ENCODE results near the gene PPCDC. TPM values are rescaled to one million over a fixed set of nuclear protein-coding genes. Genes with fewer than 3 reads are reported as not detected.

The PPCDC gene
- total and polyA plus RNA-seq, 2 donors (not counting 1 experiment from before 2014, with no cell fraction given): 6.3 to 8.0 TPM

DNA sequence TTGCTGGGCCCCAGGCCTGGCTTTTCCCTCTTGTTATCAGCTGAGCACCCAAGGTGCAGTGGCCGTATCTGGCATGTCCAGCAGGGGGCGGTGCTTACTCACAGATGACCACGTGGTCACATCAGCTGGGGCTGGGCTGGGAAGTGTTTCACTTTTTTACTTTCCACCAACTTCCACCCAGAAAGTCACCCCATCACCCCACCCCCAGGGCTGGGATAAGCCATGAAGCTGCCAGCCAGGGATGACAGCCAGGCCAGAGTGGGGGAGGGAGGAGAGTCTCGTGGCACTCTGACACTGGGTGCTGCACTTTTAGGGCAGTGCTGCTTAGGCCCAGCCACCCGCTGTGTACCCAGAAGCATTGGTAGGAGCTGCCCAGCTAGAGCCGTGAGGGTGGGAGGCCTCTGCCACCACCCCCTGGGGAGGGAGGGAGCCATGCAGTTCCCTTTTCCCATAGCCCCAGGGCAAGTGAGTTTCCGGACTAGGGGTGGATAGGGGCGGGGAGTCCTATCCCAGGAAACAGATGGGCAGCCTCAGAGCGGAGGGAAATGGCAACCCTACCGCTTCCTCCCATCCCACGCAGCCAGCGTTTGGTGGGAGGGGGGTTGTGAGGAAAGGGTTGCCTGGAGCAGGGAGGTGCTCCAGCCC lies 6.1 kb downstream of the PPCDC start:
- Histone ChIP-seq H3K4me1 (ENCODE audit: control insufficient read depth, extremely low read depth, insufficient read depth, low read length) (peaks cover 11% of the 10 kb centered on the region), H4K20me1 (ENCODE audit: control insufficient read depth, extremely low read depth, insufficient read depth, low read length) (no peaks in the 10 kb centered on the region), H3K27me3 (ENCODE audit: control insufficient read depth, insufficient read depth, low read length) (no peaks in the 10 kb centered on the region), H3K36me3 (ENCODE audit: control insufficient read depth, insufficient read depth, low read length) (peaks cover 3% of the 10 kb centered on the region), H3K9me3 (ENCODE audit: control insufficient read depth, insufficient read depth, low read depth, low read length) (no peaks in the 10 kb centered on the region), H2AFZ (ENCODE audit: low read length) (peak overlapping the region; percentile 60), H3K4me2 (ENCODE audit: extremely low read depth, insufficient read depth, low read length) (peak overlapping the region; percentile 77), H3K9ac (ENCODE audit: insufficient read depth, low read length) (peak overlapping the region; percentile 26), H3K79me2 (ENCODE audit: control insufficient read depth, insufficient read depth, low read length) (peaks cover 1% of the 10 kb centered on the region), H3K4me3 (replicated peaks in 1 of 4; ENCODE audit: control extremely low read depth in 1 of 4, insufficient read depth in 1 of 4, low read depth in 3 of 4, low read length in 4 of 4) (peak overlapping the region in 1 of 4 experiments; percentile 30), H3K27ac (ENCODE audit: insufficient read depth, low read length) (peak overlapping the region; percentile 68)
- no peak for TF ChIP-seq EZH2 (IDR thresholded peaks at IDR 0.05; ENCODE audit: low read length, missing control alignments)
- TF ChIP-seq, protein P1, sequence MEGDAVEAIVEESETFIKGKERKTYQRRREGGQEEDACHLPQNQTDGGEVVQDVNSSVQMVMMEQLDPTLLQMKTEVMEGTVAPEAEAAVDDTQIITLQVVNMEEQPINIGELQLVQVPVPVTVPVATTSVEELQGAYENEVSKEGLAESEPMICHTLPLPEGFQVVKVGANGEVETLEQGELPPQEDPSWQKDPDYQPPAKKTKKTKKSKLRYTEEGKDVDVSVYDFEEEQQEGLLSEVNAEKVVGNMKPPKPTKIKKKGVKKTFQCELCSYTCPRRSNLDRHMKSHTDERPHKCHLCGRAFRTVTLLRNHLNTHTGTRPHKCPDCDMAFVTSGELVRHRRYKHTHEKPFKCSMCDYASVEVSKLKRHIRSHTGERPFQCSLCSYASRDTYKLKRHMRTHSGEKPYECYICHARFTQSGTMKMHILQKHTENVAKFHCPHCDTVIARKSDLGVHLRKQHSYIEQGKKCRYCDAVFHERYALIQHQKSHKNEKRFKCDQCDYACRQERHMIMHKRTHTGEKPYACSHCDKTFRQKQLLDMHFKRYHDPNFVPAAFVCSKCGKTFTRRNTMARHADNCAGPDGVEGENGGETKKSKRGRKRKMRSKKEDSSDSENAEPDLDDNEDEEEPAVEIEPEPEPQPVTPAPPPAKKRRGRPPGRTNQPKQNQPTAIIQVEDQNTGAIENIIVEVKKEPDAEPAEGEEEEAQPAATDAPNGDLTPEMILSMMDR (conservative IDR thresholded peaks at IDR 0.05 in 1 of 2, IDR thresholded peaks at IDR 0.05 in 1 of 2; ENCODE audit: low read depth in 1 of 2, low read length in 2 of 2): peak; percentile 87 to 92
- peak; percentile 67 to 89 for DNase-seq (ENCODE audit: low read depth in 2 of 2)

GRCh38 chr15:75030023-75030413 lies 6.6 kb downstream of the PPCDC start:
- TF ChIP-seq EZH2 (IDR thresholded peaks at IDR 0.05; ENCODE audit: low read length, missing control alignments): no peak
- Histone ChIP-seq H3K27ac (ENCODE audit: insufficient read depth, low read length) (peak overlapping the region; percentile 68), H3K4me1 (ENCODE audit: control insufficient read depth, extremely low read depth, insufficient read depth, low read length) (peaks cover 11% of the 10 kb centered on the region), H3K4me3 (replicated peaks in 1 of 4; ENCODE audit: control extremely low read depth in 1 of 4, insufficient read depth in 1 of 4, low read depth in 3 of 4, low read length in 4 of 4) (peak overlapping the region in 1 of 4 experiments; percentile 30), H3K27me3 (ENCODE audit: control insufficient read depth, insufficient read depth, low read length) (no peaks in the 10 kb centered on the region), H3K9ac (ENCODE audit: insufficient read depth, low read length) (no peak overlapping the region), H3K9me3 (ENCODE audit: control insufficient read depth, insufficient read depth, low read depth, low read length) (no peaks in the 10 kb centered on the region), H3K36me3 (ENCODE audit: control insufficient read depth, insufficient read depth, low read length) (peaks cover 3% of the 10 kb centered on the region), H4K20me1 (ENCODE audit: control insufficient read depth, extremely low read depth, insufficient read depth, low read length) (no peaks in the 10 kb centered on the region), H2AFZ (ENCODE audit: low read length) (peak overlapping the region; percentile 60), H3K4me2 (ENCODE audit: extremely low read depth, insufficient read depth, low read length) (no peak overlapping the region), H3K79me2 (ENCODE audit: control insufficient read depth, insufficient read depth, low read length) (no peaks in the 10 kb centered on the region)
- peak in 1 of 2 donors; percentile 46 for DNase-seq (ENCODE audit: low read depth in 2 of 2)

- peaks cover 3% of the 10 kb centered on the region for H3K36me3 ChIP-seq (ENCODE audit: control insufficient read depth, insufficient read depth, low read length)
- no peaks in the 10 kb centered on the region for H4K20me1 ChIP-seq (ENCODE audit: control insufficient read depth, extremely low read depth, insufficient read depth, low read length)
- H3K27me3 ChIP-seq (ENCODE audit: control insufficient read depth, insufficient read depth, low read length): no peaks in the 10 kb centered on the region
- H3K4me2 ChIP-seq (ENCODE audit: extremely low read depth, insufficient read depth, low read length): no peak overlapping the region
- no peak for TF ChIP-seq EZH2 (IDR thresholded peaks at IDR 0.05; ENCODE audit: low read length, missing control alignments)
- TF ChIP-seq, protein P1 (conservative IDR thresholded peaks at IDR 0.05 in 1 of 2, IDR thresholded peaks at IDR 0.05 in 1 of 2; ENCODE audit: low read depth in 1 of 2, low read length in 2 of 2): no peak
- no peaks in the 10 kb centered on the region for H3K9me3 ChIP-seq (ENCODE audit: control insufficient read depth, insufficient read depth, low read depth, low read length)
- H3K4me3 ChIP-seq (replicated peaks in 1 of 4; ENCODE audit: control extremely low read depth in 1 of 4, insufficient read depth in 1 of 4, low read depth in 3 of 4, low read length in 4 of 4): no peak overlapping the region
- no peak overlapping the region for H3K9ac ChIP-seq (ENCODE audit: insufficient read depth, low read length)
- no peaks in the 10 kb centered on the region for H3K79me2 ChIP-seq (ENCODE audit: control insufficient read depth, insufficient read depth, low read length)
- H2AFZ ChIP-seq (ENCODE audit: low read length): no peak overlapping the region
- peaks cover 11% of the 10 kb centered on the region for H3K4me1 ChIP-seq (ENCODE audit: control insufficient read depth, extremely low read depth, insufficient read depth, low read length)
- H3K27ac ChIP-seq (ENCODE audit: insufficient read depth, low read length): peak overlapping the region; percentile 68
- no peak for DNase-seq (ENCODE audit: low read depth in 2 of 2)
Measured at GRCh38 chr15:75030424-75030823, 7.0 kb downstream of the PPCDC start.

Data from fibroblast of lung (primary cell).